HCT116 (cell line): Measurements from ENCODE around the gene ZCCHC9. TPM values are rescaled to one million over a fixed set of nuclear protein-coding genes. Genes with fewer than 3 reads are reported as not detected.
"Not testable (repeated sequence)": the region's sequence is repeated elsewhere in the genome, so short reads cannot be mapped to it uniquely, and the experiment has no call there.

ENCODE experiments used
- ATAC-seq: fragments of 200-7000 bp; cut with Tn5 transposase; 2 replicates; pipeline ENCODE4 v1.9.1; 2020; ENCODE audit warnings: mild to moderate bottlenecking, moderate library complexity
- BruUV-seq: library from RNA; stranded (reverse); fragments of 400-500 nt; replicated peaks from 2 replicates; lab custom pipeline; 2021; lab: Mats Ljungman, UMichigan
- CTCF ChIA-PET: fragments of 300-600 bp; sonication (Branson Sonifier 250); formaldehyde crosslinking; loops from one replicate; lab custom pipeline; 2021; ENCODE audit warnings: antibody characterized with exemption; lab: Charles Lee
- POLR2A ChIA-PET: fragments of 300-600, 350-600 bp; sonication (Branson Sonifier 250); formaldehyde crosslinking; loops from one replicate; lab custom pipeline; 2021; ENCODE audit warnings: antibody characterized with exemption; lab: Charles Lee
- RAD21 ChIA-PET, 2 experiments: fragments of 300-600 bp; sonication (Branson Sonifier 250); formaldehyde crosslinking; loops; one replicate each; lab custom pipeline; 2023; ENCODE audit warnings: low total read pairs in 2 of 2; ENCODE audit not compliant: uncharacterized antibody in 2 of 2, unreplicated experiment in 2 of 2, low non-redundant PET in 1 of 2; lab: Charles Lee
- DNase-seq: peaks from one replicate; pipeline ENCODE4 v3.0.0-alpha.2; 2010; ENCODE audit warnings: low read depth, low spot score
- H2AFZ ChIP-seq: fragments of 200-600 bp; shearing (Covaris generic), sonication (generic); 2 replicates; pipeline ENCODE4 v1.6.1; 2017; ENCODE audit warnings: low read depth, mixed run types, mixed read lengths, antibody characterized with exemption, low read length; ENCODE audit not compliant: poor library complexity, severe bottlenecking
- H3K27ac ChIP-seq: 2 replicates; pipeline ENCODE4 v1.5.1; 2012; ENCODE audit warnings: low read depth, low read length
- H3K27me3 ChIP-seq: fragments of 200-600 bp; sonication (generic); 2 replicates; pipeline ENCODE4 v1.6.1; 2016; ENCODE audit warnings: mixed run types, low read length, mixed read lengths; ENCODE audit not compliant: insufficient read depth
- H3K36me3 ChIP-seq, 2 experiments: fragments of 200-500 bp in 1 of 2; fragments of 200-600 bp in 1 of 2; sonication (Bioruptor generic) in 1 of 2; sonication (generic) in 1 of 2; 2 replicates each; pipeline versions ENCODE4 v1.5.1 to v1.6.1; 2014 to 2016; ENCODE audit warnings: low read length in 2 of 2, inconsistent platforms in 1 of 2, mixed read lengths in 1 of 2, mixed run types in 1 of 2; ENCODE audit not compliant: insufficient read depth in 2 of 2, control insufficient read depth in 1 of 2
- H3K4me1 ChIP-seq, 2 experiments: fragments of 200-600 bp in 1 of 2; sonication (generic) in 1 of 2; 2 replicates each; pipeline versions ENCODE4 v1.5.1 to v1.6.1; 2012 to 2017; ENCODE audit warnings: low read length in 2 of 2, inconsistent platforms in 1 of 2, mild to moderate bottlenecking in 1 of 2, mixed read lengths in 1 of 2, mixed run types in 1 of 2, moderate library complexity in 1 of 2; ENCODE audit not compliant: insufficient read depth in 2 of 2, control insufficient read depth in 1 of 2
- H3K4me2 ChIP-seq: fragments of 200-600 bp; sonication (generic); 2 replicates; pipeline ENCODE4 v1.6.1; 2017; ENCODE audit warnings: mixed run types, low read length, mixed read lengths
- H3K4me3 ChIP-seq, 2 experiments: fragments of 200-600 bp in 1 of 2; sonication (generic) in 1 of 2; replicated peaks in 1 of 2; 2 replicates each; pipeline ENCODE4 v1.5.1; 2011 to 2016; ENCODE audit warnings: low read length in 2 of 2, control low read depth in 1 of 2, low read depth in 1 of 2, mild to moderate bottlenecking in 1 of 2, mixed read lengths in 1 of 2, mixed run types in 1 of 2
- H3K79me2 ChIP-seq: fragments of 200-600 bp; sonication (generic); 2 replicates; pipeline ENCODE4 v1.6.1; 2017; ENCODE audit warnings: mild to moderate bottlenecking, mixed run types, low read length, moderate library complexity, mixed read lengths; ENCODE audit not compliant: insufficient read depth
- H3K9ac ChIP-seq: fragments of 200-600 bp; sonication (generic); 2 replicates; pipeline ENCODE4 v1.6.1; 2016; ENCODE audit warnings: low read length, mixed read lengths
- H3K9me2 ChIP-seq: fragments of 200-600 bp; sonication (generic), shearing (Covaris generic); 2 replicates; pipeline ENCODE4 v1.6.1; 2017; ENCODE audit warnings: mixed run types, mild to moderate bottlenecking, moderate library complexity; ENCODE audit not compliant: insufficient read depth
- H3K9me3 ChIP-seq, 2 experiments: fragments of 200-500 bp in 1 of 2; fragments of 200-600 bp in 1 of 2; sonication (Bioruptor generic) in 1 of 2; sonication (generic) in 1 of 2; 2 replicates each; pipeline ENCODE4 v1.6.1; 2014 to 2017; ENCODE audit warnings: low read length in 2 of 2, mixed read lengths in 2 of 2, inconsistent platforms in 1 of 2, low read depth in 1 of 2, mild to moderate bottlenecking in 1 of 2, mixed run types in 1 of 2, moderate library complexity in 1 of 2; ENCODE audit not compliant: control insufficient read depth in 1 of 2, insufficient read depth in 1 of 2
- H4K20me1 ChIP-seq: fragments of 200-600 bp; sonication (generic), shearing (Covaris generic); 2 replicates; pipeline ENCODE4 v1.6.1; 2017; ENCODE audit warnings: mixed run types, mild to moderate bottlenecking, moderate library complexity; ENCODE audit not compliant: insufficient read depth
- CTCF ChIP-seq, 3 experiments: fragments of 200-600 bp in 1 of 3; sonication (generic) in 1 of 3; IDR thresholded peaks in 2 of 3; conservative IDR thresholded peaks in 1 of 3; 2 replicates each; pipeline ENCODE4 v1.5.1; 2012 to 2017; ENCODE audit warnings: low read depth in 2 of 3, low read length in 2 of 3, antibody characterized with exemption in 1 of 3, borderline replicate concordance in 1 of 3, control low read depth in 1 of 3, mild to moderate bottlenecking in 1 of 3, mixed read lengths in 1 of 3, mixed run types in 1 of 3, moderate library complexity in 1 of 3; ENCODE audit not compliant: insufficient read depth in 1 of 3
- EGR1 ChIP-seq: IDR thresholded peaks from 2 replicates; pipeline ENCODE4 v1.6.1; 2012; ENCODE audit warnings: low read depth
- ELF1 ChIP-seq: IDR thresholded peaks from 2 replicates; pipeline ENCODE4 v1.6.1; 2012; ENCODE audit warnings: low read depth, borderline replicate concordance
- EZH2 ChIP-seq: fragments of 200-600 bp; sonication (generic); IDR thresholded peaks from 2 replicates; pipeline ENCODE4 v1.6.1; 2017; ENCODE audit warnings: antibody characterized with exemption, mixed run types
- MAX ChIP-seq: IDR thresholded peaks from 2 replicates; pipeline ENCODE4 v1.6.1; 2012
- POLR2AphosphoS5 ChIP-seq: IDR thresholded peaks from 2 replicates; pipeline ENCODE4 v1.6.1; 2011; ENCODE audit warnings: mild to moderate bottlenecking, low read depth, low read length, moderate library complexity
- RAD21 ChIP-seq: IDR thresholded peaks from 2 replicates; pipeline ENCODE4 v1.6.1; 2012; ENCODE audit warnings: low read depth, mild to moderate bottlenecking
- ZFX ChIP-seq: fragments of 450-650 bp; IDR thresholded peaks from 2 replicates; pipeline ENCODE4 v1.6.1; 2017
- intact Hi-C: fragments of 100-400 bp; cut with micrococcal nuclease; formaldehyde crosslinking; loops from 2 replicates; pipeline ENCODE4 v1.10.0; 2022
- total RNA-seq: library from RNA; stranded (reverse); gene quantifications from one replicate; pipeline ENCODE4 v1.2.1, GENCODE V29; 2021; ENCODE audit not compliant: unreplicated experiment
- TF ChIP-seq, protein P1 (sequence below): IDR thresholded peaks from 2 replicates; pipeline ENCODE4 v1.6.1; 2012; ENCODE audit warnings: low read depth
- TF ChIP-seq, protein P2 (sequence below): IDR thresholded peaks from 2 replicates; pipeline ENCODE4 v1.6.1; 2011; ENCODE audit warnings: mild to moderate bottlenecking, low read length, moderate library complexity; ENCODE audit not compliant: insufficient replicate concordance; ENCODE audit errors: extremely low read depth

Gene ZCCHC9
- total RNA-seq, 1 experiment from 2014 or later = 33.7 TPM

- H2AFZ ChIP-seq, POLR2A ChIA-PET, H3K27ac ChIP-seq, H3K9me2 ChIP-seq, H3K4me3 ChIP-seq, H3K36me3 ChIP-seq, H3K9me3 ChIP-seq, H3K9ac ChIP-seq, intact Hi-C loops, BruUV-seq, H4K20me1 ChIP-seq, RAD21 ChIA-PET, DNase-seq, H3K27me3 ChIP-seq: not testable (repeated sequence)
- CTCF ChIA-PET = interaction anchor here (1.9 kb wide), 1 partner anchor 29 kb away, joined by 10 read pairs; no protein-coding TSS in a partner anchor
- ATAC-seq = peak; percentile 58; the same call in 1 of the 2 replicates
- Histone ChIP-seq H3K4me2 (0 out of 2 replicates have a peak overlapping the region, but pooled peaks have one; percentile 17), H3K4me1 (peaks cover 24 to 26% of the 10 kb centered on the region in 2 experiments), H3K79me2 (peaks cover 53% of the 10 kb centered on the region)
Observed at GRCh38 chr5:81270394-81271027, 30.9 kb upstream of the ZCCHC9 start.

- Histone ChIP-seq H3K36me3 (no peaks in the 10 kb centered on the region), H3K27ac (no peak overlapping the region), H3K79me2 (peaks cover 27% of the 10 kb centered on the region; the same call in 1 of the 2 replicates), H3K4me3 (no peak overlapping the region), H3K9ac (no peak overlapping the region), H3K27me3 (no peaks in the 10 kb centered on the region), H3K4me1 (no peaks in the 10 kb centered on the region), H3K9me2 (no peaks in the 10 kb centered on the region), H2AFZ (no peak overlapping the region), H3K9me3 (no peaks in the 10 kb centered on the region), H4K20me1 (no peaks in the 10 kb centered on the region), H3K4me2 (no peak overlapping the region)
- ATAC-seq = no peak
- intact Hi-C loops = no loop called here
- ChIA-PET POLR2A (no interaction called here), RAD21 (no interaction called here), CTCF (interaction anchor here (1.3 kb wide), 1 partner anchor 17 kb away, joined by 3 read pairs; no protein-coding TSS in a partner anchor)
- BruUV-seq = no TSS peak
- no peak for DNase-seq
- TF ChIP-seq EGR1 (no peak), ZFX (no peak), CTCF (IDR thresholded peaks at IDR 0.05 in 2 of 3, conservative IDR thresholded peaks at IDR 0.05 in 1 of 3; ENCODE audit: borderline replicate concordance in 1 of 3, insufficient read depth in 1 of 3, low read depth in 2 of 3, low read length in 2 of 3) (no peak), ELF1 (no peak), POLR2AphosphoS5 (no peak), RAD21 (no peak), MAX (no peak), EZH2 (no peak)
- TF ChIP-seq, protein P1, sequence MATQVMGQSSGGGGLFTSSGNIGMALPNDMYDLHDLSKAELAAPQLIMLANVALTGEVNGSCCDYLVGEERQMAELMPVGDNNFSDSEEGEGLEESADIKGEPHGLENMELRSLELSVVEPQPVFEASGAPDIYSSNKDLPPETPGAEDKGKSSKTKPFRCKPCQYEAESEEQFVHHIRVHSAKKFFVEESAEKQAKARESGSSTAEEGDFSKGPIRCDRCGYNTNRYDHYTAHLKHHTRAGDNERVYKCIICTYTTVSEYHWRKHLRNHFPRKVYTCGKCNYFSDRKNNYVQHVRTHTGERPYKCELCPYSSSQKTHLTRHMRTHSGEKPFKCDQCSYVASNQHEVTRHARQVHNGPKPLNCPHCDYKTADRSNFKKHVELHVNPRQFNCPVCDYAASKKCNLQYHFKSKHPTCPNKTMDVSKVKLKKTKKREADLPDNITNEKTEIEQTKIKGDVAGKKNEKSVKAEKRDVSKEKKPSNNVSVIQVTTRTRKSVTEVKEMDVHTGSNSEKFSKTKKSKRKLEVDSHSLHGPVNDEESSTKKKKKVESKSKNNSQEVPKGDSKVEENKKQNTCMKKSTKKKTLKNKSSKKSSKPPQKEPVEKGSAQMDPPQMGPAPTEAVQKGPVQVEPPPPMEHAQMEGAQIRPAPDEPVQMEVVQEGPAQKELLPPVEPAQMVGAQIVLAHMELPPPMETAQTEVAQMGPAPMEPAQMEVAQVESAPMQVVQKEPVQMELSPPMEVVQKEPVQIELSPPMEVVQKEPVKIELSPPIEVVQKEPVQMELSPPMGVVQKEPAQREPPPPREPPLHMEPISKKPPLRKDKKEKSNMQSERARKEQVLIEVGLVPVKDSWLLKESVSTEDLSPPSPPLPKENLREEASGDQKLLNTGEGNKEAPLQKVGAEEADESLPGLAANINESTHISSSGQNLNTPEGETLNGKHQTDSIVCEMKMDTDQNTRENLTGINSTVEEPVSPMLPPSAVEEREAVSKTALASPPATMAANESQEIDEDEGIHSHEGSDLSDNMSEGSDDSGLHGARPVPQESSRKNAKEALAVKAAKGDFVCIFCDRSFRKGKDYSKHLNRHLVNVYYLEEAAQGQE = no peak
- TF ChIP-seq, protein P2, sequence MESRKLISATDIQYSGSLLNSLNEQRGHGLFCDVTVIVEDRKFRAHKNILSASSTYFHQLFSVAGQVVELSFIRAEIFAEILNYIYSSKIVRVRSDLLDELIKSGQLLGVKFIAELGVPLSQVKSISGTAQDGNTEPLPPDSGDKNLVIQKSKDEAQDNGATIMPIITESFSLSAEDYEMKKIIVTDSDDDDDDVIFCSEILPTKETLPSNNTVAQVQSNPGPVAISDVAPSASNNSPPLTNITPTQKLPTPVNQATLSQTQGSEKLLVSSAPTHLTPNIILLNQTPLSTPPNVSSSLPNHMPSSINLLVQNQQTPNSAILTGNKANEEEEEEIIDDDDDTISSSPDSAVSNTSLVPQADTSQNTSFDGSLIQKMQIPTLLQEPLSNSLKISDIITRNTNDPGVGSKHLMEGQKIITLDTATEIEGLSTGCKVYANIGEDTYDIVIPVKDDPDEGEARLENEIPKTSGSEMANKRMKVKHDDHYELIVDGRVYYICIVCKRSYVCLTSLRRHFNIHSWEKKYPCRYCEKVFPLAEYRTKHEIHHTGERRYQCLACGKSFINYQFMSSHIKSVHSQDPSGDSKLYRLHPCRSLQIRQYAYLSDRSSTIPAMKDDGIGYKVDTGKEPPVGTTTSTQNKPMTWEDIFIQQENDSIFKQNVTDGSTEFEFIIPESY = no peak
Observed at GRCh38 chr5:81283976-81284375, 17.4 kb upstream of the ZCCHC9 start.
